GM12873 (cell line): ENCODE measurements around the gene DHCR24.

Source experiments
- TF ChIP-seq, protein P1 (sequence below): IDR thresholded peaks from 2 replicates; pipeline ENCODE4 v1.5.1; 2012; ENCODE audit warnings: low read depth, mild to moderate bottlenecking, moderate library complexity, low read length, control low read depth; ENCODE audit not compliant: insufficient read depth; ENCODE audit errors: missing control alignments

DHCR24 gene

GRCh38 chr1:54884768-54885167 is 2.2 kb downstream of the DHCR24 start:
- TF ChIP-seq, protein P1, sequence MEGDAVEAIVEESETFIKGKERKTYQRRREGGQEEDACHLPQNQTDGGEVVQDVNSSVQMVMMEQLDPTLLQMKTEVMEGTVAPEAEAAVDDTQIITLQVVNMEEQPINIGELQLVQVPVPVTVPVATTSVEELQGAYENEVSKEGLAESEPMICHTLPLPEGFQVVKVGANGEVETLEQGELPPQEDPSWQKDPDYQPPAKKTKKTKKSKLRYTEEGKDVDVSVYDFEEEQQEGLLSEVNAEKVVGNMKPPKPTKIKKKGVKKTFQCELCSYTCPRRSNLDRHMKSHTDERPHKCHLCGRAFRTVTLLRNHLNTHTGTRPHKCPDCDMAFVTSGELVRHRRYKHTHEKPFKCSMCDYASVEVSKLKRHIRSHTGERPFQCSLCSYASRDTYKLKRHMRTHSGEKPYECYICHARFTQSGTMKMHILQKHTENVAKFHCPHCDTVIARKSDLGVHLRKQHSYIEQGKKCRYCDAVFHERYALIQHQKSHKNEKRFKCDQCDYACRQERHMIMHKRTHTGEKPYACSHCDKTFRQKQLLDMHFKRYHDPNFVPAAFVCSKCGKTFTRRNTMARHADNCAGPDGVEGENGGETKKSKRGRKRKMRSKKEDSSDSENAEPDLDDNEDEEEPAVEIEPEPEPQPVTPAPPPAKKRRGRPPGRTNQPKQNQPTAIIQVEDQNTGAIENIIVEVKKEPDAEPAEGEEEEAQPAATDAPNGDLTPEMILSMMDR = no peak

DNA sequence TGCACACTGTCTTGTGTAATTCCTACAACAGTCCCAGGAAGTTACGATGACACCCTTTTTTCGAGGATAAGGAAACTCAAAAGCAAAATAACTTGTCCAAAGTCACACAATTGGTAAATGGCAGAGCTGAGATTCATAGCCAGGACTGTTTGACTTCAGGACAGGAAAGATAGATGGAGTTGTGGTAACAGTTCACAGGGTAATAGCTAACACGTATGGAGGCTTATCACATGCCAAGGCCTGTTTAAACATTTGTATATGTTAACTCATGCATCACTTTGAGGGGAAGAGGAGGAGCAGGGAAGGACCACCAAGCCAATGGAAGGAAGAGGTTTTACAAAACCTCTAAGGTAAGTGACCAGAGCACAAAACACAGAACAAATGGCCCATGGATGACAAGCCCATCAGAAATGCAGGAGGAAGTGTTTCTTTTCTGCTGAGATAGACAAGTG is 2.8 kb downstream of the DHCR24 start:
- TF ChIP-seq, protein P1 = no peak

DNA sequence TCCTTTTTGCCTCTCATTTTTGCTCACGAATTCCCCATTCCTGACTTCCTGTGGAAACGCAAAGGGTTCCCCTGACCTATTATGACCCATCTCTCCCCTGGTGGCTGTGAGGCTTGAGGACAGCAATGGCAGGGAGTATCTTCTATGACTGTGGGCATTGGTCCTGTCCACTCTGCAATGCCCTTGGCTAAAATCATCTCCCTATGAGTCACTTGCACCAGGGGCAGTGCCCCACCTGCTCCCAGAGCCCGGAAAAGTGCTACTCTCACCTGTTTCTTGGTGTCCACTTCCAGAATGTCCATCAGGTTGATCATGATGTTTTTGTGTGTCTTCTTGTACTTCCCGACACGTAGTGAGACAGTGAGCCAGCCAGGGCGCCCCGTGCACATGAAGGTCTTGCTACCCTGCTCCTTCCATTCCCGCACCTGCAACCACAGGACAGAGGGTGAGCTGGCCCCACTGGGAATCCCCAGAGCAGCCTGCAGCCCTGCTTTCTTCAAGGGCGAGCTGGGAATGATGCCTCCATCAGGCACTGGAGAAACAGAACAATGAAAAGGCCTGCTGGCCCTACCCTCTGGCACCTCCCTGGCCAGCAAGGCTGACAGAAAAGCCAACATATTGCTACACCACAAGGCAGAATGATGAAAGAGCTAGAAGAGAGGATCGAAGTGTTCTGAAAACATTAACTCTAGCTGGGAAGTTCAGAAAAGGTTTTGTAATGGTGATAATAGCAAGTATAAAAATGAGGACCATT is 3.5 kb downstream of the DHCR24 start:
- TF ChIP-seq, protein P1 = no peak

DNA sequence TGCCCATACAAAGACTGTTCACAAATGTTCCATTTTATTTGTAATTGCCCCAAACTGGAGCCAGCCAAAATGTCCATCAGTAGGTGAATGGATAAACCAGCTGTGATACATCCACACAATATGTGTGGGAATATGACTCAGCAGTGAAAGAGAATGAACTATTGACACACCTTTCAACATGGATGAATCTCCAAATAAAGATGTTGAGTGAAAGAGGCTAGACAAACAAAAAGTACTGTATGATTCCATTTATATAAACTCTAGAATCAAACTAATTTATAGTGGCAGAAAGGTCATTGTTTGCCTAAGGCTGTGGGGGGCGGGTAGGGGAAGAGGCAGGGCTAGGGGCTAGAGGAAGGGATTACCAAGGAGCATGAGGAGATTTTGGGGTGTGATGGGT is 4.5 kb downstream of the DHCR24 start:
- TF ChIP-seq, protein P1 = no peak

- TF ChIP-seq, protein P1 = no peak
These were observed 7.1 kb downstream of the DHCR24 start for GRCh38 chr1:54879872-54880271.

DNA sequence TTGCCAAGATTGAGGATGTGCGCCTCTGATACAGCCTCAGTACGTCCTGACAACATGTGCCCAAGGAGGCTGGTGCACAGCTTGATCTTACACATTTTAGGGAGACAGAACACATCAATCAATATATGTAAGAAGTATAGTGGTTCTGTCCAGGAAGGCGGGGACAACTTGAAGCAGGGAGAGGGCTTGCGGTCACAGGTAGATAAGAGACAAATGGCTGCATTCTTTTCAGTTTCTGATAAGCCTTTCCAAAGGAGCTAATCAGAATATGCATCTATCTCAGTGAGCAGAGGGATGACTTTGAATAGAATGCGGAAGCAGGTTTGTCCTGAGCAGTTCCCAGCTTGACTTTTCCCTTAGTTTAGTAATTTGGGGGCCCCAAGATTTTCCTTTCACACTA is 10.2 kb downstream of the DHCR24 start:
- TF ChIP-seq, protein P1 = no peak

DNA sequence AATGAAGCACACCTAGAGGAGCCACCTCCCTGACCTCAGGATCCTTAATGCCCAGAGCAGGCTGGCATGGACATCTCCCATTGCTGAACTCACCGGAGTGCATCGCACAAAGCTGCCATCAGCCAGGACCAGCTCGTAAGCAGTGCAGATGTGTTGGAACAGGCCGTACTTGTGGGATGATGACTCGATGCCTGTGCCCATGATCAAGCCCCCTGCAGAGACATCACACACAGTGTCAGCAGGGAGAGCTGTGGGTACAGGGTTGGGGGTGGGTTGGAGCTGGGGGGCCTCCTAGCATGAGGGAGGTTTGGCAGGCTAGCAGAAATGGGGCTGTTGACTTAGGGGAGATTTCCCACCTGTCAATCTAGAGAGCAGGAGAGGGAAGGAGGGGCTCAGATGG is 12.0 kb downstream of the DHCR24 start:
- TF ChIP-seq, protein P1 = no peak
